LNCAP (cell line): ENCODE results near the gene PPP1R27.
A peak's percentile ranks its signal among the peaks of the same experiment; 100 is the strongest.

Experiments
- CTCF ChIP-seq: fragments of 450-650 bp; IDR thresholded peaks from 2 replicates; pipeline ENCODE4 v1.5.1; 2017; ENCODE audit warnings: mild to moderate bottlenecking

Gene PPP1R27

GRCh38 chr17:81870131-81870980 lies 35.5 kb upstream of the PPP1R27 start:
- TF ChIP-seq CTCF = no peak

GRCh38 chr17:81869221-81870130 lies 34.6 kb upstream of the PPP1R27 start:
- peak; percentile 89 for TF ChIP-seq CTCF

- no peak for TF ChIP-seq CTCF
Observed at GRCh38 chr17:81868674-81869220, 33.9 kb upstream of the PPP1R27 start.

GRCh38 chr17:81867991-81868673 lies 33.3 kb upstream of the PPP1R27 start:
- no peak for TF ChIP-seq CTCF

GRCh38 chr17:81867170-81867990 lies 32.5 kb upstream of the PPP1R27 start:
- TF ChIP-seq CTCF = no peak

- no peak for TF ChIP-seq CTCF
Observed at GRCh38 chr17:81866440-81867169, 31.8 kb upstream of the PPP1R27 start.
